Naive thymus-derived CD8-positive, alpha-beta T cell (primary cell): ENCODE measurements around the gene DPYD. TPM values are rescaled to one million over a fixed set of nuclear protein-coding genes. Genes with fewer than 3 reads are reported as not detected.

Experiments used
- ATAC-seq, 2 donors: fragments of 150-1000 bp; cut with Tn5 transposase in 1 of 2; sonication (Bioruptor Pico), chemical (Tn5 transposase) in 1 of 2; 1 replicate in 1 of 2; 2 replicates in 1 of 2; pipeline ENCODE4 v1.10.0; 2021; ENCODE audit warnings: mild to moderate bottlenecking in 2 of 2, moderate library complexity in 2 of 2
- POLR2A ChIA-PET: fragments of 350-600 bp; sonication (Branson Sonifier 250); formaldehyde crosslinking; loops from one replicate; lab custom pipeline; 2021; ENCODE audit warnings: antibody characterized with exemption; lab: Charles Lee
- DNase-seq, 10 donors: peaks; one replicate each; pipeline versions ENCODE4 v3.0.0 to v3.0.0-alpha.2; 2020 to 2022
- H3K27ac Mint-ChIP-seq, 10 donors: one replicate each; pipeline ENCODE4 v1.8.0; 2020 to 2022; ENCODE audit warnings: mild to moderate bottlenecking in 10 of 10, mixed read lengths in 10 of 10, moderate library complexity in 4 of 10, inconsistent platforms in 1 of 10
- H3K27me3 Mint-ChIP-seq, 5 donors: one replicate each; pipeline ENCODE4 v1.8.0; 2021 to 2022; ENCODE audit warnings: mixed read lengths in 5 of 5
- H3K36me3 Mint-ChIP-seq, 3 donors: one replicate each; pipeline ENCODE4 v1.8.0; 2020 to 2022; ENCODE audit warnings: mixed read lengths in 3 of 3, mild to moderate bottlenecking in 2 of 3, inconsistent platforms in 1 of 3
- H3K4me1 Mint-ChIP-seq, 4 donors: one replicate each; pipeline ENCODE4 v1.8.0; 2021 to 2022; ENCODE audit warnings: mixed read lengths in 4 of 4
- H3K4me3 Mint-ChIP-seq, 10 donors: one replicate each; pipeline ENCODE4 v1.8.0; 2020 to 2022; ENCODE audit warnings: mild to moderate bottlenecking in 10 of 10, mixed read lengths in 10 of 10, moderate library complexity in 6 of 10, inconsistent platforms in 1 of 10
- H3K9me3 Mint-ChIP-seq, 9 donors: one replicate each; pipeline ENCODE4 v1.8.0; 2020 to 2022; ENCODE audit warnings: mixed read lengths in 9 of 9, mild to moderate bottlenecking in 3 of 9, inconsistent platforms in 1 of 9, moderate library complexity in 1 of 9
- polyA plus RNA-seq, 3 donors: library from polyadenylated mRNA; unstranded; fragments of 300-500 nt; fragmentation: Illumina TruSeq; gene quantifications; one replicate each; pipeline ENCODE4 v1.2.3, GENCODE V29; 2021
- total RNA-seq, 8 experiments: library from RNA in 2 of 8; stranded (reverse) in 2 of 8; gene quantifications; one replicate each; pipeline ENCODE4 v1.2.3 and lab custom pipeline; 2021 to 2026

DPYD gene
- total and polyA plus RNA-seq, 5 experiments from 2014 or later = 24.1 to 40.9 (median 39.3) TPM

DNA sequence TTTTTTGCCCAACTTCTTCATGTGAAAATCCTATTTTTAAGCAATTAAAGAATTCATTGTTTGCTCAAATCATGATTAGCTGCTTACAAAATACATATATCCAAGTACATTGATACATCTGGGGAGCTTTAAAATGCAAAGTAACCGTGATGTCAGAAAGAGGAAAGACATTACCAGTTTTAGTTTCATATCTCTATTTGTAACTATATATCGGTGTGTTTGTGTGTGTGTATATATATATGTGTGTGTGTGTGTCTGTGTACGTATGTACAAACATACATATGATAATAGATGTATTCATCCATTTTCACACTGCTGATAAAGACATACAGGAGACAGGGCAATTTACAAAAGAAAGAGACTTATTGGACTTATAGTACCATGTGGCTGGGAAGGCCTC is 310.1 kb downstream of the DPYD start:
- H3K9me3 Mint-ChIP-seq = peaks cover 0 to 7% (median 0%) of the 10 kb centered on the region in 9 donors
- DNase-seq = no peak
- ATAC-seq = no peak
- H3K27me3 Mint-ChIP-seq = no peaks in the 10 kb centered on the region
- POLR2A ChIA-PET = no interaction called here
- H3K4me1 Mint-ChIP-seq = peaks cover 0 to 5% (median 4%) of the 10 kb centered on the region in 4 donors
- peaks cover 10 to 19% (median 10%) of the 10 kb centered on the region in 3 donors for H3K36me3 Mint-ChIP-seq
- no peak overlapping the region for H3K4me3 Mint-ChIP-seq
- H3K27ac Mint-ChIP-seq = no peak overlapping the region

DNA sequence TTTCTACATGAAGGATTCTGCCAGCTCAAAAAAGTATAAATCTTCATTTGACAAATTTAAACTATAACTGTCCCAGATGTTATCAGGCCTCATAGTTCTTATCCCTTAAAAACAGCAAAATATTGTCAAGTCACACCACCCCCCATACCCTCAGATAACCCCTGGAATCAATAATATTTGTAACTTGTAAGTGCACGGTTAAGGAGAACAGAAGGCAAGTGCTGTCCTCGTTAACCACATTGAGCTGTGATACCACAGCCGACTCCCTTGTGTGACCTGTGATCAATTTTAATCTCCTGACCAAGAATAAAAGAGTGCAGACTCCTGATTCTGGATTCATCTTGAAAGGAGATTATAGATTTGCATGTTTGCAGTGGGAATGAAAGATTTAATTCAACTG is 310.7 kb downstream of the DPYD start:
- no peak for ATAC-seq
- H3K36me3 Mint-ChIP-seq = peaks cover 6 to 19% (median 10%) of the 10 kb centered on the region in 3 donors
- no peak overlapping the region for H3K27ac Mint-ChIP-seq
- no peak for DNase-seq
- H3K4me1 Mint-ChIP-seq = peaks cover 0 to 5% (median 3%) of the 10 kb centered on the region in 4 donors
- POLR2A ChIA-PET = no interaction called here
- H3K27me3 Mint-ChIP-seq = no peaks in the 10 kb centered on the region
- no peak overlapping the region for H3K4me3 Mint-ChIP-seq
- H3K9me3 Mint-ChIP-seq = peaks cover 0 to 7% (median 0%) of the 10 kb centered on the region in 9 donors

DNA sequence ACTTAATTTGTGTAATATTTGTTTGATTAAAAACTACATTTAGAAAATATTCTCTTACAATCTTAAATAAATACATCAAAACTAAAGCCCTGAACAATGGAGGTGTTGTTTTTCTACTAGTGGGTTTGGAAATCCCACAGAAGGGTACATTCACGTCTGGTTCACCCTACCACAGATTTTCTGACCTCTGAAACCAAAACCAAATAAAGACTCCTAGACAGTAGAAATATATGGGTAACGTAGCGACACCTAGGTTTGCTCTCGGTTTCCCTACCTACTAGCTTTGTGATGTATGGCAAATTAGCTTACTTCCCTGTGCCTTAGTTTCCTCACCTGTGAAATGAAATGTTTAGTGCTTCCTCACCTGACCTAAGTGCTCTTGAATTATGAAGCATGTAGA is 312.6 kb downstream of the DPYD start:
- ATAC-seq = no peak
- peaks cover 0 to 7% (median 0%) of the 10 kb centered on the region in 9 donors for H3K9me3 Mint-ChIP-seq
- peak overlapping the region in 1 of 10 donors; percentile 12 for H3K27ac Mint-ChIP-seq

DNA sequence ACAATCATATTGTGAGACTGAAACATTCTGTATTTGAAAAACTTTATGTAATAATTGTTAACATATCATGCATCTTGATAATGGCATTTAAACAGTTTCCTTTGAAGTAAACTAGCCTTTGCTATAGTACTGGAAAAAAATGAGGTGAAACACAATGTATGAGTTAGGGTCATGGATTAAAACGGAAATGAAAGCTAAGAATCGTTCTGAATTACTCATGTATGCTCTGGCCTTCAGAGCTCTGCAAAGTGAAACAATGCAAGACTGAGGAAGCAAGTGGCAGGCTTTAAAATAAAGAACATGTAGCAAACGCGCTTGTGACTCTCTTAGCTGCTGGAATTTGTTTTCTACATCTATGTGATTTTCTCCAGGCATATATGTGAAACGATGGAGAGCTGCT is 317.1 kb downstream of the DPYD start:
- H3K36me3 Mint-ChIP-seq = peaks cover 0 to 3% (median 0%) of the 10 kb centered on the region in 3 donors
- ATAC-seq (no peak), DNase-seq (no peak)
- POLR2A ChIA-PET = no interaction called here
- no peaks in the 10 kb centered on the region for H3K4me1 Mint-ChIP-seq
- H3K27me3 Mint-ChIP-seq = no peaks in the 10 kb centered on the region
- no peak overlapping the region for H3K4me3 Mint-ChIP-seq
- H3K9me3 Mint-ChIP-seq = no peaks in the 10 kb centered on the region
- H3K27ac Mint-ChIP-seq = no peak overlapping the region

More for the DNA sequence above, 312.6 kb downstream of the DPYD start:
- Mint-ChIP-seq H3K36me3 (peaks cover 5 to 14% (median 10%) of the 10 kb centered on the region in 3 donors), H3K27me3 (no peaks in the 10 kb centered on the region), H3K4me3 (no peak overlapping the region), H3K4me1 (peaks cover 0 to 5% (median 3%) of the 10 kb centered on the region in 4 donors)
- POLR2A ChIA-PET = no interaction called here
- no peak for DNase-seq

DNA sequence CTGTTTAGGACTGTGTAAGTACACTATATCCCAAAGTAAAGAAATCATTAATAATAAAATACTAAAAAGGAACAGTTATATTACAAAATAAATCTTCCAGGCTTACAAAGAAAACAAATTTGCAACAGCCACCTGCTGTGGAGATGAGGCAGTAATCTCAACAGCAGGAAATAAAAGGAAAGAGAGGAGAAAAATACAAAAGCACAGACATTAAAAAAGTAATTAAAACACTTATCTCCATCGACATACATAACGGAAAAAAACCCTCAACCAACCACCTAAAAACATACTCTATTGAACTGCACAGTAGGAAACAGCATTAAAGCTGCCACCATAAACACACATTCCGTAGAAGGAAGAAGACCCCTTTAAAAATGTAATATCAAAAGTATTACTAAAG is 317.6 kb downstream of the DPYD start:
- no peak overlapping the region for H3K4me3 Mint-ChIP-seq
- no peaks in the 10 kb centered on the region for H3K4me1 Mint-ChIP-seq
- ATAC-seq (no peak), DNase-seq (no peak)
- no peak overlapping the region for H3K27ac Mint-ChIP-seq
- peaks cover 0 to 3% (median 0%) of the 10 kb centered on the region in 3 donors for H3K36me3 Mint-ChIP-seq
- no peaks in the 10 kb centered on the region for H3K27me3 Mint-ChIP-seq
- no peaks in the 10 kb centered on the region for H3K9me3 Mint-ChIP-seq
- POLR2A ChIA-PET = no interaction called here

DNA sequence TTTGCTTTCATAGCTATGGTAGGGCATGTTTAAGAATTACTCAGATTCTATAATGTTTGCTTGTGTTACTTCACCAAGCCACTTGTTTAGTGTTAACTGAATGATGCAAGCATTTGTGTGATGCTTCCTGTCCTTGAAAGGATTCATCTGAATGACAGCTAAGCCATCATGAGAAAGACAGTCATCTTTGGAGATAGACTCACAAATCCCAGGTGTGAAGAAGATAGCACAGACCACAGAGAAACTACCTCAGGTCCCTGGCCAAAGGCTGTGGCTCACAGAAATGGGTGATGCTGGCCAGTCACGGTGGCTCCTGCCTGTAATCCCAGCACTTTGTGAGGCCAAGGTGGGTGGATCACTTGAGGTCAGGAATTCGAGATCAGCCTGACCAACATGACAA is 321.4 kb downstream of the DPYD start:
- Mint-ChIP-seq H3K4me1 (no peaks in the 10 kb centered on the region), H3K36me3 (peaks cover 0 to 6% (median 2%) of the 10 kb centered on the region in 3 donors), H3K9me3 (no peaks in the 10 kb centered on the region), H3K27me3 (no peaks in the 10 kb centered on the region), H3K27ac (no peak overlapping the region), H3K4me3 (no peak overlapping the region)
- DNase-seq (no peak), ATAC-seq (no peak)
- POLR2A ChIA-PET = no interaction called here

DNA sequence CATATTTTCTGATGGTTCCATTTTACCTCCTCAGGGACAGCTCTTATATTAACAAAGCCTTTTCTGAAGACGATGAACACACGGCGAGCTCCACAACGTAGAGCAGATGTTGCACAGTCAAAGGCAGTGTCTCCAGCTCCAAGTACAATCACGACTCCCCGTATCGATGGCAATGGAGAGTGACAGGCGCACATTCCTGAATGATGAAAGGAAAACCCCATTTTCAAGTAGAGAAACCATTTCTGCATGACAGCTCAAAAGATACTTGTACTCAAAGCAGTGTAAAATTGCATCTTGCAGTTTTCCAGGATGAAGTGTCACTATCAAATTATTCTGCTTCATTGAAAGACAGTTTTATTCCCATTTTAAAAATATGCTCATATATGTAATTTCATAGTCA is 327.6 kb downstream of the DPYD start:
- POLR2A ChIA-PET = no interaction called here
- Mint-ChIP-seq H3K27ac (peak overlapping the region in 1 of 10 donors; percentile 71), H3K36me3 (peaks cover 26 to 57% (median 52%) of the 10 kb centered on the region in 3 donors), H3K4me1 (peaks cover 0 to 4% (median 0%) of the 10 kb centered on the region in 4 donors), H3K4me3 (no peak overlapping the region), H3K9me3 (peaks cover 0 to 8% (median 0%) of the 10 kb centered on the region in 9 donors), H3K27me3 (no peaks in the 10 kb centered on the region)
- DNase-seq (no peak), ATAC-seq (no peak)

DNA sequence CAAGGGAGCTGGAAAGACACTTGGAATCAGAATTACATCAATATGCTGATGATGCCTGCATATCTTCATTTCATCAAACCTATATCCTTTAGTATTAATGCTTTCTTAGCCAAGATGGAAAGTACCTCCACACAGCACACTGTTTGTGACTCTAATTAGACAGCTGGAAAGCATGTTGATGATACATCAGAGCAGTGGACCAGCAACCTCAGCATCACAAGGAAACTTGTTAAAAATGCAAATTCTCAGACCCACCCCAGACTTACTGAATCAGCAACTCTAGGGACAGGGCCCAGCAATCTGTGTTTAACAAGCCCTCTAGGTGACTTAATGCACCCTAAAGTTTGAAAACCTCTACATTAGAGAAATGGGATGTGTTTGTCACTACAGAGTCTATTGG is 332.1 kb downstream of the DPYD start:
- Mint-ChIP-seq H3K27me3 (no peaks in the 10 kb centered on the region), H3K27ac (no peak overlapping the region), H3K36me3 (peaks cover 37 to 76% (median 75%) of the 10 kb centered on the region in 3 donors), H3K4me1 (peaks cover 0 to 4% (median 0%) of the 10 kb centered on the region in 4 donors), H3K9me3 (peaks cover 0 to 11% (median 0%) of the 10 kb centered on the region in 9 donors), H3K4me3 (no peak overlapping the region)
- DNase-seq (no peak), ATAC-seq (no peak)
- POLR2A ChIA-PET = no interaction called here

DNA sequence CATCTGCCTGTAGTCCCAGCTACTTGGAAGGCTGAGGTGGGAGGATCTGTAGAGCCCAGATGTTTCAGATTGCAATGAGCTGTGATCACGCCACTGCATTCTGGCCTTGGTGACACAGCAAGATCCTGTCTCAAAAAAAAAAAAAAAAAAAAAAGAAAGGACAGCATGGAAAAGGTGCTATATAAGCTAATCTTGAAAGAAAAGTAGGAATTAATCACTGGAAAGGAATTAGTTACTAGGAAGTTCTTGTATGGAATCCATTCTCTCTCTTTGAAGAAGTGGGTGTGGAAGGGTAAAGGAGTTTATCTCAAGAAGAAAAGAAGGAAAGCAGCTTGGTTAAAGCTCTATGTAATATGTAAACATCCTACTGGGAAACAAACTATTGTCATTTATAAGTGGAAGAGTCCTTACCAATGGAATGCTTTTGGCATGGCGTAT is 339.2 kb downstream of the DPYD start:
- no peak for DNase-seq
- no peak overlapping the region for H3K27ac Mint-ChIP-seq
- H3K4me1 Mint-ChIP-seq = peaks cover 0 to 2% (median 0%) of the 10 kb centered on the region in 4 donors
- ATAC-seq = no peak
- peaks cover 11 to 43% (median 35%) of the 10 kb centered on the region in 3 donors for H3K36me3 Mint-ChIP-seq
- POLR2A ChIA-PET = no interaction called here
- H3K27me3 Mint-ChIP-seq = no peaks in the 10 kb centered on the region
- peaks cover 0 to 6% (median 0%) of the 10 kb centered on the region in 9 donors for H3K9me3 Mint-ChIP-seq
- no peak overlapping the region for H3K4me3 Mint-ChIP-seq

DNA sequence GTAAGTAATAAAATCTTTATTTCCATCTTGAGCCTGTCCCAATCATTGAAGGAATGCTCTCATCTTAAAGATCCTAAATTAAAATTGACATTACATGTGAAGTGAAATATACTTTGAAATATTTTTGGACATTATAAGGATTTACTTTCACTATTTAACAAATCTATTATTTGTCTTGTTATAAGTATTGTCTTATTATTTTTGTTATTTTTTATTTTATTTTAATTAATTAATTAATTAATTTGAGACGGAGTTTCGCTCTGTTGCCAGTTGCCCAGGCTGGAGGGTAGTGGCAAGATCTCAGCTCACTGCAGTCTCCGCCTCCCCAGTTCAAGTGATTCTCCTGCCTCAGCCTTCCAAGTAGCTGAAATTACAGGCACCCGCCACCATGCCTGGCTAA is 343.2 kb downstream of the DPYD start:
- Mint-ChIP-seq H3K4me1 (peaks cover 0 to 2% (median 0%) of the 10 kb centered on the region in 4 donors), H3K4me3 (no peak overlapping the region), H3K27me3 (no peaks in the 10 kb centered on the region), H3K9me3 (no peaks in the 10 kb centered on the region), H3K36me3 (peaks cover 4 to 46% (median 42%) of the 10 kb centered on the region in 3 donors), H3K27ac (no peak overlapping the region)
- DNase-seq = no peak
- POLR2A ChIA-PET = no interaction called here
- no peak for ATAC-seq

DNA sequence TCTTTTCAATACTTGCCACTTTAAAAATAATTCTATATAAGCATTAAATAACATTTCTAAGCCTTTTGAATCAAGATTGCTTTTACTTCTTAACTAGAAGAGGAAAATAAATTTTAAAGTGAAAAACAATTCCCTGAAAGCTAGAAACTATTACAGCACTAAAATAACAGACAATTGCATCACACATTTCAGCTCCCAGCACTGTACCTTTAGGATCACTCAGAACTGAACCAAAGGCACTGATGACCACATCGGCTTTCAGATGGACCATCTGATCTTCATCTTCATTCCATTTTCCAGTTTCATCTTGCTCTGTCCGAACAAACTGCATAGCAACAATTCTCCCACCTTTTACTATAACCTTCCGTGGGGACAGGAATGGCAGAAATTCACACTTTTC is 347.3 kb downstream of the DPYD start:
- Mint-ChIP-seq H3K4me3 (no peak overlapping the region), H3K27me3 (no peaks in the 10 kb centered on the region), H3K9me3 (no peaks in the 10 kb centered on the region), H3K4me1 (peaks cover 0 to 2% (median 0%) of the 10 kb centered on the region in 4 donors), H3K27ac (no peak overlapping the region), H3K36me3 (peaks cover 21 to 54% (median 47%) of the 10 kb centered on the region in 3 donors)
- POLR2A ChIA-PET = no interaction called here
- no peak for DNase-seq
- ATAC-seq = no peak

DNA sequence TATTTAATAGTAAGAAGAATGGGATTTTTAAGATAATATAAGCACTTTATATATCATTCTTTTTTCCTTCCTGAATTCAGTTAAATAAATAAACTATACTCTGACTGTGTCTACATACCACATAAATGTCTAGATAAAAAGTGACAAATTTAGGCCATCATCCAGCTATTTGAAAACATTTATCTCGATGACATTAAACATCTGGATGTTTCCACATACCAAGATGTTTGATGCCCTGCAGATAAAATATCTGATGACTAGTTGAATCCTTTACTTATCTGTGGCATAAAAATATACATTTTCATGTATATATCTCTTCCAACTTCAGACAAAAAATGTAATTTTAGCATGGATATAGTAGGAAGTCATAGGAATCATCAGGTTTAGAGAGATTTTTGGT is 348.3 kb downstream of the DPYD start:
- H3K27me3 Mint-ChIP-seq = no peaks in the 10 kb centered on the region
- H3K36me3 Mint-ChIP-seq = peaks cover 21 to 55% (median 43%) of the 10 kb centered on the region in 3 donors
- no peaks in the 10 kb centered on the region for H3K9me3 Mint-ChIP-seq
- ATAC-seq = no peak
- no peak overlapping the region for H3K27ac Mint-ChIP-seq
- POLR2A ChIA-PET = no interaction called here
- H3K4me1 Mint-ChIP-seq = peaks cover 0 to 2% (median 0%) of the 10 kb centered on the region in 4 donors
- no peak overlapping the region for H3K4me3 Mint-ChIP-seq
- no peak for DNase-seq

DNA sequence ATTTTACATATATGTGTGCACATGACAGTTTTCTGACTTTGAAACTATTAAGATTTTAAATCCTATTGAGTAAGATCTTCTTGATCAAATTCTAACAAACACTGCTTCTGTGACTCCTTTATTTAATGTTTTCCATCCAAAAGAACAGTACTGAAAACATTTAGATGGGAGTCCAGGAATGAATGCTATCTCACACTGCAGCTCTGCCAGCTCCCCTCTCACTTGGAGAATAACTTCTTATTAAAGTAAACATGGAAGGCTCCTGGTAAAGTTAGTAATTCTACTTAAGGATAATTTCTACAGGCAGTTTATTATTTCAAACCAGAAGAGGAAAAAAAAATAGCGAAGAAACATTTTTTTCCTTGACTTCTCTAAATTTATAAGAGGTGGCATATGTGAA is 349.1 kb downstream of the DPYD start:
- Mint-ChIP-seq H3K9me3 (no peaks in the 10 kb centered on the region), H3K36me3 (peaks cover 21 to 54% (median 41%) of the 10 kb centered on the region in 3 donors), H3K27me3 (no peaks in the 10 kb centered on the region), H3K4me1 (no peaks in the 10 kb centered on the region), H3K27ac (no peak overlapping the region), H3K4me3 (no peak overlapping the region)
- DNase-seq (no peak), ATAC-seq (no peak)
- POLR2A ChIA-PET = no interaction called here

DNA sequence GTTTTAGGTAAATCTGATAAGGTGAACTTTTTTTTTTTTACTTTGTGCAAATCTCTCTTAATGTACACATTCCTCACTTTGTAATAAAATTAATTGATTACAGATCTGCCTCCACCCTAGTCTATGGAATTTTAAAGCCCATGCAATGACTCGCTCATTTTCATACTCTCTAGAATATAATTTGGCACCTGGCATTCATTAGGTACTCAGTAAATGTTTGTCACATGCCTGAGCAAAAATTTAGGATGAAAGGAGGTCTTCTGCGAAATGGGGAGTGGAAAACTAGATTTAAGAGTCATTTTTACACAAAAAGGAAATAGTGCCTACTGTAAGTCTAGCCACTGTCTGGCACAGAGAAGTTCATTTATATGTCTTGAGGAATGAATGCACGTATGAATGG is 350.1 kb downstream of the DPYD start:
- H3K4me3 Mint-ChIP-seq = no peak overlapping the region
- peaks cover 21 to 59% (median 41%) of the 10 kb centered on the region in 3 donors for H3K36me3 Mint-ChIP-seq
- DNase-seq (no peak), ATAC-seq (no peak)
- H3K4me1 Mint-ChIP-seq = no peaks in the 10 kb centered on the region
- no peaks in the 10 kb centered on the region for H3K27me3 Mint-ChIP-seq
- POLR2A ChIA-PET = no interaction called here
- no peaks in the 10 kb centered on the region for H3K9me3 Mint-ChIP-seq
- H3K27ac Mint-ChIP-seq = no peak overlapping the region
